HepG2 (cell line): ENCODE data around the gene SNF8. TPM values are rescaled to one million over a fixed set of nuclear protein-coding genes. Genes with fewer than 3 reads are reported as not detected.

Experiments
- ATAC-seq: fragments of 200-7000 bp; cut with Tn5 transposase; 3 replicates; pipeline ENCODE4 v1.9.1; 2020; ENCODE audit warnings: mild to moderate bottlenecking, moderate library complexity
- BruUV-seq: library from RNA; stranded (reverse); fragments of 400-500 nt; replicated peaks from 2 replicates; lab custom pipeline; 2021; lab: Mats Ljungman, UMichigan
- CTCF ChIA-PET: fragments of 300-600 bp; formaldehyde crosslinking; extraction: SDS; loops from one replicate; lab custom pipeline; 2021; ENCODE audit warnings: low total read pairs, inconsistent platforms, low intra/inter-chr PET ratio; lab: Yijun Ruan, JAX
- POLR2A ChIA-PET: fragments of 350-600 bp; sonication (Branson Sonifier 250); formaldehyde crosslinking; loops from one replicate; lab custom pipeline; 2020; ENCODE audit warnings: antibody characterized with exemption, inconsistent platforms; lab: Yijun Ruan, JAX
- DNase-seq: peaks from one replicate; pipeline ENCODE4 v3.0.0-alpha.2; 2015; ENCODE audit warnings: low spot score
- FAIRE-seq: peaks from 3 replicates; lab custom pipeline; 2011; peaks lifted over from hg19 to GRCh38; lab: Jason Lieb, UNC
- H2AFZ ChIP-seq: one replicate; pipeline ENCODE4 v1.6.1; 2011; ENCODE audit warnings: low read length, inconsistent platforms
- H3K27ac ChIP-seq: fragments of 300-600 bp; 3 replicates; pipeline ENCODE4 v1.8.0; 2011; ENCODE audit warnings: mixed run types, mild to moderate bottlenecking, mixed read lengths, low read length, inconsistent platforms; ENCODE audit not compliant: insufficient read depth; ENCODE audit errors: extremely low read length
- H3K27me3 ChIP-seq, 2 experiments: fragments of 200-600 bp in 1 of 2; 2 replicates in 1 of 2; 3 replicates in 1 of 2; pipeline versions ENCODE4 v1.6.0 to v1.8.0; 2011; ENCODE audit warnings: low read length in 2 of 2, mild to moderate bottlenecking in 2 of 2, moderate library complexity in 2 of 2, inconsistent platforms in 1 of 2; ENCODE audit not compliant: insufficient read depth in 2 of 2, control insufficient read depth in 1 of 2
- H3K36me3 ChIP-seq, 2 experiments: fragments of 200-600 bp in 1 of 2; replicated peaks in 1 of 2; 2 replicates in 1 of 2; 3 replicates in 1 of 2; pipeline versions ENCODE4 v1.5.1 to v1.8.0; 2011; ENCODE audit warnings: low read length in 2 of 2, inconsistent platforms in 1 of 2; ENCODE audit not compliant: insufficient read depth in 2 of 2, control insufficient read depth in 1 of 2
- H3K4me1 ChIP-seq: 2 replicates; pipeline ENCODE4 v1.5.1; 2012; ENCODE audit warnings: low read length, inconsistent platforms; ENCODE audit not compliant: insufficient read depth
- H3K4me2 ChIP-seq: 2 replicates; pipeline ENCODE4 v1.6.0; 2011; ENCODE audit warnings: low read depth, low read length, inconsistent platforms
- H3K4me3 ChIP-seq, 3 experiments: fragments of 200-600 bp in 1 of 3; sonication (generic), shearing (Covaris generic) in 1 of 3; replicated peaks in 1 of 3; 2 replicates each; pipeline ENCODE4 v1.5.1; 2011 to 2016; ENCODE audit warnings: low read length in 3 of 3, inconsistent platforms in 2 of 3, low read depth in 2 of 3, mild to moderate bottlenecking in 2 of 3, control low read depth in 1 of 3, mixed read lengths in 1 of 3; ENCODE audit not compliant: insufficient read depth in 1 of 3
- H3K79me2 ChIP-seq: one replicate; pipeline ENCODE4 v1.6.1; 2011; ENCODE audit warnings: low read length, inconsistent platforms; ENCODE audit not compliant: insufficient read depth
- H3K9ac ChIP-seq: 2 replicates; pipeline ENCODE4 v1.6.0; 2011; ENCODE audit warnings: mild to moderate bottlenecking, low read depth, low read length, inconsistent platforms; ENCODE audit not compliant: insufficient read depth
- H3K9me3 ChIP-seq: 2 replicates; pipeline ENCODE4 v1.5.1; 2012; ENCODE audit warnings: mild to moderate bottlenecking, low read length
- H4K20me1 ChIP-seq: 2 replicates; pipeline ENCODE4 v1.6.0; 2011; ENCODE audit warnings: inconsistent platforms, mild to moderate bottlenecking, low read length, moderate library complexity; ENCODE audit not compliant: insufficient read depth
- CCAR2 ChIP-seq: fragments of 200-400 bp; formaldehyde crosslinking; optimal IDR thresholded peaks from 2 replicates; pipeline ENCODE3; 2018; ENCODE audit warnings: low read depth, mild to moderate bottlenecking, low read length, moderate library complexity
- CHD2 ChIP-seq: IDR thresholded peaks from 2 replicates; pipeline ENCODE4 v1.6.1; 2011; ENCODE audit warnings: low read depth, low read length, improper control_type of control experiment
- GATAD1 ChIP-seq: IDR thresholded peaks from 2 replicates; pipeline ENCODE4 v1.6.1; 2016; ENCODE audit warnings: missing genetic modification reagents, missing compliant biosample characterization
- HNRNPK ChIP-seq: fragments of 200-400 bp; formaldehyde crosslinking; IDR thresholded peaks from 2 replicates; pipeline ENCODE4 v1.6.1; 2018; ENCODE audit warnings: low read length, low read depth, moderate library complexity, mild to moderate bottlenecking; ENCODE audit not compliant: poor library complexity, severe bottlenecking
- IRF2 ChIP-seq: IDR thresholded peaks from 2 replicates; pipeline ENCODE4 v1.6.1; 2018; ENCODE audit warnings: missing genetic modification reagents, missing compliant biosample characterization
- KLF6 ChIP-seq: IDR thresholded peaks from 2 replicates; pipeline ENCODE4 v1.8.0; 2016; ENCODE audit warnings: missing biosample characterization, missing genetic modification reagents
- MAFK ChIP-seq, 2 experiments: IDR thresholded peaks in 1 of 2; conservative IDR thresholded peaks in 1 of 2; 2 replicates each; pipeline ENCODE4 v1.6.1; 2011; ENCODE audit warnings: improper control_type of control experiment in 2 of 2, low read length in 2 of 2
- PLRG1 ChIP-seq: fragments of 450-650 bp; conservative IDR thresholded peaks from 2 replicates; pipeline ENCODE4 v1.6.1; 2016
- RNF2 ChIP-seq: fragments of 450-650 bp; conservative IDR thresholded peaks from 2 replicates; pipeline ENCODE4 v1.6.1; 2016; ENCODE audit warnings: low read depth
- SIN3A ChIP-seq: IDR thresholded peaks from 2 replicates; pipeline ENCODE4 v1.6.1; 2011; ENCODE audit warnings: low read depth, mild to moderate bottlenecking, control low read depth, low read length, borderline replicate concordance
- SP5 ChIP-seq: IDR thresholded peaks from 2 replicates; pipeline ENCODE4 v1.6.1; 2016; ENCODE audit warnings: low read depth, borderline replicate concordance
- THAP8 ChIP-seq: sonication (generic); formaldehyde crosslinking; IDR thresholded peaks from 2 replicates; pipeline ENCODE4 v1.5.1; 2020; ENCODE audit warnings: missing genetic modification reagents, mild to moderate bottlenecking, borderline replicate concordance
- ZC3H4 ChIP-seq: sonication (generic); formaldehyde crosslinking; IDR thresholded peaks from 2 replicates; pipeline ENCODE4 v1.4.0; 2020; ENCODE audit warnings: missing genetic modification reagents, borderline replicate concordance
- ZNF33B ChIP-seq: sonication (generic); formaldehyde crosslinking; IDR thresholded peaks from 2 replicates; pipeline ENCODE4 v1.5.1; 2020; ENCODE audit warnings: mild to moderate bottlenecking, missing genetic modification reagents
- ZNF543 ChIP-seq: sonication (generic); formaldehyde crosslinking; IDR thresholded peaks from 2 replicates; pipeline ENCODE4 v1.4.0; 2020; ENCODE audit warnings: mild to moderate bottlenecking, missing genetic modification reagents
- ZSCAN20 ChIP-seq: sonication (generic); formaldehyde crosslinking; IDR thresholded peaks from 2 replicates; pipeline ENCODE4 v1.4.0; 2020; ENCODE audit warnings: missing genetic modification reagents, mild to moderate bottlenecking, borderline replicate concordance
- WGBS: methylation state at CpG from one replicate; pipeline ENCODE4 v1.1.6; 2017; ENCODE audit warnings: low lambda C conversion rate; 5-methylcytosine and 5-hydroxymethylcytosine counted together
- in situ Hi-C: cut with HindIII; loops from 2 replicates; pipeline ENCODE4 v1.10.0; 2017; ENCODE audit warnings: low pct_unique_long_range_greater_than_20kb; ENCODE audit not compliant: extremely low pct_ligation_motif_present
- intact Hi-C: fragments of 100-400 bp; cut with micrococcal nuclease; formaldehyde crosslinking; loops from one replicate; pipeline ENCODE4 v1.10.0; 2022; ENCODE audit not compliant: unreplicated experiment
- polyA plus RNA-seq, 8 experiments: library from polyadenylated mRNA; depleted of rRNA in 3 of 8; stranded (reverse) in 7 of 8; unstranded in 1 of 8; fragments of >200 nt; fragmentation: Illumina TruSeq in 4 of 8; extraction: Trizol in 4 of 8; gene quantifications; 2 replicates each; pipeline versions ENCODE4 v1.2.1 to v1.2.3, GENCODE V29; 2011 to 2016; ENCODE audit warnings: low read depth in 4 of 8, missing spikeins in 1 of 8, mixed read lengths in 1 of 8; ENCODE audit not compliant: insufficient read depth in 1 of 8
- total RNA-seq, 5 experiments: library from RNA; depleted of rRNA; stranded (reverse); fragments of >200 nt; fragmentation: Illumina TruSeq; extraction: Trizol; gene quantifications; 2 replicates each; pipeline ENCODE4 v1.2.3, GENCODE V29; 2016; ENCODE audit warnings: low read depth in 1 of 5
- TF ChIP-seq, protein P1 (sequence below): sonication (generic); formaldehyde crosslinking; conservative IDR thresholded peaks from 2 replicates; pipeline ENCODE4 v1.4.0; 2020; ENCODE audit warnings: missing genetic modification reagents

The SNF8 gene
- total and polyA plus RNA-seq, 2 of the 13 experiments (the other 11 are each of a cell fraction or from before 2014, with no cell fraction given) = 114 to 153 TPM

DNA sequence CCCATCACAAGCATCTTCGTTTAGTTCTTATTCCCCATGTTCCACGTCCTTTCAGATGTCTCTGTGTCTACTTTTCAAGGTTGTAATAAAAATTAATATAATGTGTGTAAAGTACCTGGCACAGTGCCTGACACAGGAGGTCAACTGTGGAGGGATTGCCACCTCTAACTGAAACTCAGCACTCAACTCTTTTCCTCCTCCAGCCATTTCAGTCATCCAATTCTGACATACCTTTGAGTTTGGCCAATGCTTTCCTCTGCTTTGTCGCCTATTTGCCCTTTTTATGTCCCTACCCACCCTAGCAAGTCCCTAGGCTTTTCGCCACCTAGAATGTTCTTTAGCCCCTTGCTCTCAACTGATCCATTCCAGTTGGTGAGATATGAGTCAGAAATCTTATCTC lies 34.9 kb downstream of the SNF8 start:
- 81% methylated on average over 4 of the region's 4 CpGs for WGBS
- Histone ChIP-seq H3K4me2 (peak overlapping the region; percentile 92), H3K27me3 (no peaks in the 10 kb centered on the region; a peak in 1 of 5 replicates), H3K4me3 (peak overlapping the region; percentile 82 to 97 (median 94); a peak in 5 of 6 replicates), H3K27ac (no peak overlapping the region), H4K20me1 (peaks cover 33% of the 10 kb centered on the region), H3K9me3 (no peaks in the 10 kb centered on the region), H3K9ac (peak overlapping the region; percentile 89), H3K36me3 (peaks cover 23 to 43% of the 10 kb centered on the region in 2 experiments), H2AFZ (no peak overlapping the region), H3K79me2 (peaks cover 54% of the 10 kb centered on the region), H3K4me1 (peaks cover 59% of the 10 kb centered on the region)
- POLR2A ChIA-PET = interaction anchor here (0.6 to 9.6 kb wide), 9 partner anchors 8 to 505 kb away, joined by 3 to 194 read pairs (median 6); partner anchors contain the start of genes ATP5MC1, IGF2BP1, PHB1 and SNF8
- FAIRE-seq (peak; percentile 8), DNase-seq (no peak), ATAC-seq (no peak)
- CTCF ChIA-PET = no interaction called here
- intact Hi-C loops (no loop called here), in situ Hi-C loops (no loop called here)
- TSS peak; percentile 45 for BruUV-seq
- TF ChIP-seq ZNF33B (CRISPR knock-in tag) (no peak), ZC3H4 (CRISPR knock-in tag) (0 out of 2 replicates have a peak, but pooled peaks have one; percentile 75), KLF6 (CRISPR knock-in tag) (no peak), CCAR2 (peak; percentile 26)

DNA sequence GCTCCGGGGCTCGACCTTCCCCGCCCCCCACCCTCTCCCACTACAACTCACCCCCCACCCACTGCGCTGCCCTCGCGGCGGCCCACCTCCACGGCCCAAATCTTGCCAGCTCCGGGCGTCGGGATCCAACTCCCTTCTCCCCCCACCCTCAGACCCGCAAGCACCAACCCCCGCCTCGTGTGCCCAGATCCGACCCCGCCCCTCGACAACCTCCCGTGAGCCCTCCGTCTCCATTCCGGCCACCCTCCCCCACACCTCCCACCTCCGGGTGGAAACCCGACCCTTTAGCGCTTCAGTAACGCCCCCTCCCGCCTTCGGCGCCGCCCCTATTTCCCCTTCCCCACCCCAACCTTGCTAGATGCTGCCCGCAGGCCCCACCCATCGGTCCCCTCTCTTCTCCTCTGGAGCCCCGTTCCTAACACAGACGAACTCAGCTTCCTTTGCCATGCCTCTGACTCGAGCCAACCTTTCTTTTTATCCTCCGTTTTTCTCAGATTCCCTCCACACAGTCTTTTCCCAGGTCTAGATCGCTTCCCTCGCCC lies 35.7 kb downstream of the SNF8 start:
- intact Hi-C loops (loop anchor here (1.0 kb wide), 1 partner anchor 17 kb away; the partner anchor contains the start of gene ATP5MC1), in situ Hi-C loops (no loop called here)
- POLR2A ChIA-PET = interaction anchor here (0.6 to 9.6 kb wide), 13 partner anchors 9 to 1438 kb away, joined by 3 to 194 read pairs (median 5); partner anchors contain the start of genes ATP5MC1, IGF2BP1, PHB1 and SNF8
- Histone ChIP-seq H3K79me2 (peaks cover 47% of the 10 kb centered on the region), H3K9me3 (no peaks in the 10 kb centered on the region), H3K36me3 (peaks cover 19 to 35% of the 10 kb centered on the region in 2 experiments), H3K4me1 (peaks cover 63% of the 10 kb centered on the region), H3K27ac (peak overlapping the region; percentile 91), H2AFZ (no peak overlapping the region), H3K27me3 (no peaks in the 10 kb centered on the region; a peak in 1 of 5 replicates), H3K9ac (peak overlapping the region; percentile 89), H3K4me3 (peak overlapping the region; percentile 82 to 97 (median 94)), H3K4me2 (peak overlapping the region; percentile 92), H4K20me1 (peaks cover 33% of the 10 kb centered on the region)
- ATAC-seq = peak; percentile 65
- DNase-seq = peak; percentile 89
- peak; percentile 72 for FAIRE-seq
- CTCF ChIA-PET = no interaction called here
- 5% methylated on average over 36 of the region's 36 CpGs for WGBS
- no TSS peak for BruUV-seq
- TF ChIP-seq GATAD1 (peak; percentile 31; the same call in 1 of the 2 replicates), SIN3A (0 out of 2 replicates have a peak, but pooled peaks have one; percentile 2), ZSCAN20 (CRISPR knock-in tag) (no peak), PLRG1 (no peak), IRF2 (CRISPR knock-in tag) (no peak), CHD2 (peak; percentile 40; the same call in 1 of the 2 replicates), MAFK (conservative IDR thresholded peaks at IDR 0.05 in 1 of 2, IDR thresholded peaks at IDR 0.05 in 1 of 2; ENCODE audit: low read length in 2 of 2) (no peak), ZNF543 (CRISPR knock-in tag) (peak; percentile 99), SP5 (CRISPR knock-in tag) (peak; percentile 59; the same call in 1 of the 2 replicates), HNRNPK (peak; percentile 39), THAP8 (no peak), RNF2 (no peak)
- TF ChIP-seq, protein P1, sequence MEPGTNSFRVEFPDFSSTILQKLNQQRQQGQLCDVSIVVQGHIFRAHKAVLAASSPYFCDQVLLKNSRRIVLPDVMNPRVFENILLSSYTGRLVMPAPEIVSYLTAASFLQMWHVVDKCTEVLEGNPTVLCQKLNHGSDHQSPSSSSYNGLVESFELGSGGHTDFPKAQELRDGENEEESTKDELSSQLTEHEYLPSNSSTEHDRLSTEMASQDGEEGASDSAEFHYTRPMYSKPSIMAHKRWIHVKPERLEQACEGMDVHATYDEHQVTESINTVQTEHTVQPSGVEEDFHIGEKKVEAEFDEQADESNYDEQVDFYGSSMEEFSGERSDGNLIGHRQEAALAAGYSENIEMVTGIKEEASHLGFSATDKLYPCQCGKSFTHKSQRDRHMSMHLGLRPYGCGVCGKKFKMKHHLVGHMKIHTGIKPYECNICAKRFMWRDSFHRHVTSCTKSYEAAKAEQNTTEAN (CRISPR knock-in tag) = 0 out of 2 replicates have a peak, but pooled peaks have one; percentile 23
